Spleen (tissue), 7 donors: ENCODE results near the gene PSME3IP1.

ENCODE experiments used
- CTCF ChIP-seq, 11 experiments: fragments of 200-600 bp in 7 of 11; fragments of 450-650 bp in 4 of 11; sonication (generic) in 4 of 11; IDR thresholded peaks in 8 of 11; conservative IDR thresholded peaks in 3 of 11; 1 replicate in 7 of 11; 2 replicates in 4 of 11; pipeline versions ENCODE4 v1.4.0 to v1.8.0; 2016 to 2021; ENCODE audit warnings: antibody characterized with exemption in 11 of 11, inconsistent platforms in 4 of 11, mild to moderate bottlenecking in 1 of 11
- POLR2A ChIP-seq, 3 donors: fragments of 450-650 bp; IDR thresholded peaks; one replicate each; pipeline ENCODE4 v1.5.1; 2017; ENCODE audit warnings: antibody characterized with exemption in 3 of 3, mild to moderate bottlenecking in 1 of 3
- donor health status: DM: no; HTN: no; CAD: no; lungs with moderate emphysema.
- donor health status: DM: no; HTN: no; CAD: no.
- donor health status: DM: no; HTN: no; CAD: no.

DNA sequence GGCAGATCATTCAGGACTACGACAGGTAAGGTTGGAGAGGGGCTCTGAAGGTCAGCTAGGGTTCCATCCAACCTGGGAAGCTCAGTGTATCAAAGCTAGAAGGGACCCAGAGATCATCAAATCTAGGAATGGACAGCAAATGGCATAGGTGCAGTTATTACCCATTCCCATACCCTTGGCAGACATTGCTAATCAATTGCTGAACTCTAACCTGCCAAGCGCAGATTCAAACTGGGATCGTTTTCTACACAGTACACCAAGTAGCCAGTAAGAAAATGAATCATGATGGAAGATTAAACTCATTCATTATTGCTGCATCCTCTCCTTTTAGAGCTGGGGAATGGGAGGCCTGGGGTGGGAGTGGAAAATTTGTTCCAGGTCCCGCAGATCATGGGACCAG is 59.9 kb downstream of the PSME3IP1 start:
- TF ChIP-seq CTCF (IDR thresholded peaks at IDR 0.05 in 8 of 11, conservative IDR thresholded peaks at IDR 0.05 in 3 of 11) (no peak), POLR2A (IDR thresholded peaks at IDR 0.05) (no peak)
